Measurements from ENCODE around the gene FARSA. TPM values are rescaled to one million over a fixed set of nuclear protein-coding genes. Genes with fewer than 3 reads are reported as not detected.

Gene FARSA
- total and polyA plus RNA-seq, 2 of the 4 experiments (the other 2 are of a cell fraction): 49.3 to 80.9 TPM

- Histone ChIP-seq H3K56ac (ENCODE audit: extremely low read depth, insufficient read depth, low read length) (no peak overlapping the region), H3K36me3 (ENCODE audit: control insufficient read depth, insufficient read depth, low read length) (peaks cover 14% of the 10 kb centered on the region; the same call in 1 of the 2 replicates), H3K4me3 (ENCODE audit: insufficient read depth, low read depth, low read length) (no peak overlapping the region), H3K9me1 (ENCODE audit: insufficient read depth, low read length) (peaks cover 5% of the 10 kb centered on the region; the same call in 1 of the 2 replicates), H3K18ac (ENCODE audit: low read depth, low read length) (no peak overlapping the region), H4K20me1 (ENCODE audit: insufficient read depth, low read length) (no peaks in the 10 kb centered on the region), H2AFZ (replicated peaks; ENCODE audit: low read length, poor library complexity) (no peak overlapping the region), H3K27me3 (ENCODE audit: control insufficient read depth, insufficient read depth, low read length) (no peaks in the 10 kb centered on the region), H3K23ac (ENCODE audit: low read depth, low read length) (no peak overlapping the region), H2BK20ac (ENCODE audit: low read depth, low read length) (no peak overlapping the region), H4K8ac (ENCODE audit: low read depth in 2 of 2, low read length in 2 of 2) (no peak overlapping the region), H2AK5ac (ENCODE audit: low read depth, low read length) (no peak overlapping the region), H4K5ac (ENCODE audit: low read depth, low read length) (no peak overlapping the region), H3K14ac (replicated peaks; ENCODE audit: low read depth, low read length) (no peak overlapping the region), H2AK9ac (replicated peaks; ENCODE audit: low read depth, low read length, poor library complexity) (peak overlapping the region; percentile 24), H3K4me2 (ENCODE audit: low read depth, low read length) (no peak overlapping the region), H2BK15ac (ENCODE audit: low read depth, low read length) (no peak overlapping the region), H2BK5ac (ENCODE audit: low read depth, low read length, poor library complexity, severe bottlenecking) (no peak overlapping the region), H3K79me1 (ENCODE audit: low read depth in 1 of 2, low read length in 2 of 2) (0 out of 4 replicates have a peak, but pooled peaks cover 0 to under 1% of the 10 kb centered on the region in 2 experiments), H4K91ac (ENCODE audit: insufficient read depth, low read depth, low read length) (no peak overlapping the region), H3K4me1 (ENCODE audit: control insufficient read depth, insufficient read depth, low read length) (no peaks in the 10 kb centered on the region), H3K27ac (ENCODE audit: insufficient read depth, low read length) (no peak overlapping the region), H2BK120ac (ENCODE audit: low read depth, low read length) (no peak overlapping the region), H3K9me3 (ENCODE audit: control insufficient read depth, insufficient read depth, low read length) (no peaks in the 10 kb centered on the region), H3K9ac (ENCODE audit: low read depth, low read length) (no peak overlapping the region), H3K4ac (ENCODE audit: low read depth, low read length) (no peak overlapping the region)
- CTCF ChIA-PET: no interaction called here
- DNase-seq (no peak), ATAC-seq (ENCODE audit: low read depth) (no peak)
- intact Hi-C loops (cut with micrococcal nuclease): no loop called here
- WGBS, 2 experiments (ENCODE audit: extremely low coverage in 2 of 2, insufficient read length in 1 of 2): 60% methylated on average over 1 of the region's 6 CpGs; no CpG with 5 or more reads in 1 of the 2 experiments
- no TSS peak for BruUV-seq (replicated peaks)
- TF ChIP-seq SMC3 (IDR thresholded peaks at IDR 0.05; ENCODE audit: low read depth, low read length): no peak
- TF ChIP-seq RFX5 (IDR thresholded peaks at IDR 0.05; ENCODE audit: low read depth, low read length): no peak
- TF ChIP-seq CHD1 (IDR thresholded peaks at IDR 0.05; ENCODE audit: low read depth, low read length): no peak
- no peak for TF ChIP-seq MAZ (IDR thresholded peaks at IDR 0.05; ENCODE audit: borderline replicate concordance, low read depth, low read length)
- TF ChIP-seq RAD21 (IDR thresholded peaks at IDR 0.05; ENCODE audit: low read length): no peak
- no peak for TF ChIP-seq MAFK (IDR thresholded peaks at IDR 0.05; ENCODE audit: low read depth, low read length)
- no peak for TF ChIP-seq MXI1 (IDR thresholded peaks at IDR 0.05; ENCODE audit: borderline replicate concordance, low read depth, low read length)
- TF ChIP-seq POLR2A (IDR thresholded peaks at IDR 0.05; ENCODE audit: low read depth, low read length): no peak
- no peak for TF ChIP-seq BHLHE40 (IDR thresholded peaks at IDR 0.05; ENCODE audit: low read depth, low read length)
- TF ChIP-seq FOS (IDR thresholded peaks at IDR 0.05; ENCODE audit: low read depth, low read length): no peak
- TF ChIP-seq RCOR1 (IDR thresholded peaks at IDR 0.05; ENCODE audit: insufficient replicate concordance, low read length): no peak
- no peak for TF ChIP-seq ELK1 (IDR thresholded peaks at IDR 0.05; ENCODE audit: borderline replicate concordance, low read depth, low read length)
- no peak for TF ChIP-seq NFE2L2 (IDR thresholded peaks at IDR 0.05; ENCODE audit: low read depth, low read length)
- no peak for TF ChIP-seq CEBPB (IDR thresholded peaks at IDR 0.05; ENCODE audit: low read depth, low read length)
- TF ChIP-seq, protein P1, sequence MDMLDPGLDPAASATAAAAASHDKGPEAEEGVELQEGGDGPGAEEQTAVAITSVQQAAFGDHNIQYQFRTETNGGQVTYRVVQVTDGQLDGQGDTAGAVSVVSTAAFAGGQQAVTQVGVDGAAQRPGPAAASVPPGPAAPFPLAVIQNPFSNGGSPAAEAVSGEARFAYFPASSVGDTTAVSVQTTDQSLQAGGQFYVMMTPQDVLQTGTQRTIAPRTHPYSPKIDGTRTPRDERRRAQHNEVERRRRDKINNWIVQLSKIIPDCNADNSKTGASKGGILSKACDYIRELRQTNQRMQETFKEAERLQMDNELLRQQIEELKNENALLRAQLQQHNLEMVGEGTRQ (IDR thresholded peaks at IDR 0.05; ENCODE audit: low read depth, low read length): no peak
- TF ChIP-seq, protein P2, sequence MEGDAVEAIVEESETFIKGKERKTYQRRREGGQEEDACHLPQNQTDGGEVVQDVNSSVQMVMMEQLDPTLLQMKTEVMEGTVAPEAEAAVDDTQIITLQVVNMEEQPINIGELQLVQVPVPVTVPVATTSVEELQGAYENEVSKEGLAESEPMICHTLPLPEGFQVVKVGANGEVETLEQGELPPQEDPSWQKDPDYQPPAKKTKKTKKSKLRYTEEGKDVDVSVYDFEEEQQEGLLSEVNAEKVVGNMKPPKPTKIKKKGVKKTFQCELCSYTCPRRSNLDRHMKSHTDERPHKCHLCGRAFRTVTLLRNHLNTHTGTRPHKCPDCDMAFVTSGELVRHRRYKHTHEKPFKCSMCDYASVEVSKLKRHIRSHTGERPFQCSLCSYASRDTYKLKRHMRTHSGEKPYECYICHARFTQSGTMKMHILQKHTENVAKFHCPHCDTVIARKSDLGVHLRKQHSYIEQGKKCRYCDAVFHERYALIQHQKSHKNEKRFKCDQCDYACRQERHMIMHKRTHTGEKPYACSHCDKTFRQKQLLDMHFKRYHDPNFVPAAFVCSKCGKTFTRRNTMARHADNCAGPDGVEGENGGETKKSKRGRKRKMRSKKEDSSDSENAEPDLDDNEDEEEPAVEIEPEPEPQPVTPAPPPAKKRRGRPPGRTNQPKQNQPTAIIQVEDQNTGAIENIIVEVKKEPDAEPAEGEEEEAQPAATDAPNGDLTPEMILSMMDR (conservative IDR thresholded peaks at IDR 0.05; ENCODE audit: low read depth, low read length): no peak
- POLR2A ChIA-PET (ENCODE audit: unreplicated experiment): no interaction called here
- in situ Hi-C loops (cut with MboI; ENCODE audit: low sequenced_read_pairs): no loop called here
- dilution Hi-C loops (cut with HindIII; ENCODE audit: low sequenced_read_pairs, unreplicated experiment): no loop called here
These were observed 58.4 kb downstream of the FARSA start for GRCh38 chr19:12875086-12875485.

Data from IMR-90 (cell line).